Tibial artery (tissue), 4 donors: Measurements from ENCODE around the gene ADGRV1.

Experiments
- DNase-seq, 2 donors: peaks; one replicate each; pipeline ENCODE4 v3.0.0-alpha.2; 2019
- H3K27ac ChIP-seq, 2 donors: fragments of 200-600 bp; sonication (generic) in 1 of 2; 1 replicate in 1 of 2; 2 replicates in 1 of 2; pipeline ENCODE4 v1.5.1; 2018 to 2019; ENCODE audit warnings: mild to moderate bottlenecking in 1 of 2
- H3K27me3 ChIP-seq, 2 donors: fragments of 200-600 bp; sonication (generic) in 1 of 2; one replicate each; pipeline versions ENCODE4 v1.5.1 to v1.6.0; 2016 to 2019
- H3K36me3 ChIP-seq, 3 donors: fragments of 200-600 bp; sonication (generic) in 2 of 3; one replicate each; pipeline ENCODE4 v1.5.1; 2016 to 2019; ENCODE audit warnings: mild to moderate bottlenecking in 2 of 3
- H3K4me1 ChIP-seq, 4 donors: fragments of 200-600 bp; sonication (generic) in 2 of 4; 1 replicate in 3 of 4; 2 replicates in 1 of 4; pipeline ENCODE4 v1.5.1; 2016 to 2019
- H3K4me3 ChIP-seq, 2 donors: fragments of 200-600 bp; sonication (generic) in 1 of 2; 1 replicate in 1 of 2; 2 replicates in 1 of 2; pipeline ENCODE4 v1.5.1; 2018 to 2019; ENCODE audit warnings: mild to moderate bottlenecking in 2 of 2
- H3K9me3 ChIP-seq, 3 donors: fragments of 200-600 bp; sonication (generic) in 1 of 3; one replicate each; pipeline ENCODE4 v1.5.1; 2016 to 2019
- CTCF ChIP-seq, 2 experiments: fragments of 200-600 bp in 1 of 2; fragments of 450-650 bp in 1 of 2; IDR thresholded peaks; one replicate each; pipeline ENCODE4 v1.5.1; 2017 to 2019; ENCODE audit warnings: antibody characterized with exemption in 2 of 2, mild to moderate bottlenecking in 1 of 2, moderate library complexity in 1 of 2
- intact Hi-C: fragments of 100-400 bp; cut with DNase I; formaldehyde crosslinking; loops from one replicate; pipeline ENCODE4 v1.15.0; 2023; ENCODE audit warnings: low total_unique reads

ADGRV1 gene

DNA sequence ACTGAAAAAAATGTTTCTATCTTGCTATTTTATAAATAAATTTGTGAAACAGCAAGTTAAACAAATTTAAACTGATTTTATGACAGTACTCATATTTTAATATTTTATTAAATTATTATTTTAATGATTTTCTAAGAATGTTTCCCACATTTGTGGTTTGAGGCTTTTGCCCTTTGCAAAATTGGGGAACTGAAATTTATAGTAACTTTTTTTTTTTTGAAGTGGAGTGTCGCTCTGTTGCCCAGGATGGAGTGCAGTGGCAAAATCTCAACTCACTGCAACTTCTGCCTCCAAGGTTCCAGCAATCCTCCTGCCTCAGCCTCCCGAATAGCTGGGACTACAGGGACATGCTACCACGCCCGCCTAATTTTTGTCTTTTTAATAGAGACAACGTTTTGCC is 7.2 kb upstream of the ADGRV1 start:
- Histone ChIP-seq H3K9me3 (no peaks in the 10 kb centered on the region), H3K36me3 (no peaks in the 10 kb centered on the region), H3K27ac (no peak overlapping the region), H3K4me1 (peaks cover 0 to 6% (median 0%) of the 10 kb centered on the region in 4 donors), H3K27me3 (peaks cover 0 to 14% of the 10 kb centered on the region in 2 donors), H3K4me3 (no peak overlapping the region)
- intact Hi-C loops, result no loop called here
- DNase-seq, result no peak
- TF ChIP-seq CTCF (IDR thresholded peaks at IDR 0.05), result no peak

GRCh38 chr5:90553711-90554110 is 4.9 kb upstream of the ADGRV1 start:
- peaks cover 0 to 30% of the 10 kb centered on the region in 2 donors for H3K27me3 ChIP-seq
- H3K4me3 ChIP-seq, result no peak overlapping the region
- H3K36me3 ChIP-seq, result no peaks in the 10 kb centered on the region
- intact Hi-C loops, result no loop called here
- no peak for DNase-seq
- H3K4me1 ChIP-seq, result peaks cover 0 to 8% (median 7%) of the 10 kb centered on the region in 4 donors
- no peaks in the 10 kb centered on the region for H3K9me3 ChIP-seq
- no peak for TF ChIP-seq CTCF (IDR thresholded peaks at IDR 0.05)
- no peak overlapping the region for H3K27ac ChIP-seq

DNA sequence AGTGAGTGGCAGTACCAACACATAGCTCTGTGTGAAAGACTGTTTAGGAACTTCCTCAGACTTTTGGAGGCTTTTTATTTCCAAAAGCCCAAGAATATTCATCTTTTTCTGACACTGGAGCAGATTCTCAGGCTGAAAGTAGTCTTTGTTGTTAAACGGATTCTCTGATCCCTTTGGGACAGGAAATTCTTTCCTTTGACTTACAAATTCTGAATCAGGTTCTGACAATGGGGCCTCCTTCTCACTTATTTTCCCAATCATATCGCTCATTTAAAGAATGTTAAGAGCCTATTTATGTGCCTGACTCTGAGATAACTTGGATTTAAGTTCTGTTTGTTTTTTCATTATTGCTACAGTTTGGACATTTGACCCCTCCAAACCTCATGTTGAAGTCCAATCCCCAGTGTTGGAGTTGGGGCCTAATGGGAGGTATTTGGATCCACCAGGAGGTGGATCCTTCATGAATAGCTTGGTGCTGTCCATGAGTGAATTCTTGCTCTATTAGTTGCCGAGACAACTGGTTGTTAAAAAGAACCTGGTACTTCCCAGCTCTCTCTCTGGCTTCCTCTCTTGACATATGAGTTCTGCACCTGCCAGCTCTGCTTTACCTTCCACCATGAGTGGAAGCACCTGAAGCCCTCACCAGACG is 4.1 kb upstream of the ADGRV1 start:
- TF ChIP-seq CTCF (IDR thresholded peaks at IDR 0.05), result no peak
- H3K4me3 ChIP-seq, result no peak overlapping the region
- peaks cover 0 to 13% (median 11%) of the 10 kb centered on the region in 4 donors for H3K4me1 ChIP-seq
- peaks cover 0 to 32% of the 10 kb centered on the region in 2 donors for H3K27me3 ChIP-seq
- no peaks in the 10 kb centered on the region for H3K36me3 ChIP-seq
- H3K27ac ChIP-seq, result no peak overlapping the region
- H3K9me3 ChIP-seq, result no peaks in the 10 kb centered on the region
- intact Hi-C loops, result no loop called here
- no peak for DNase-seq

GRCh38 chr5:90555666-90556065 is 2.9 kb upstream of the ADGRV1 start:
- intact Hi-C loops, result no loop called here
- Histone ChIP-seq H3K4me3 (no peak overlapping the region), H3K9me3 (no peaks in the 10 kb centered on the region), H3K36me3 (no peaks in the 10 kb centered on the region), H3K27me3 (peaks cover 0 to 42% of the 10 kb centered on the region in 2 donors), H3K27ac (no peak overlapping the region), H3K4me1 (peaks cover 0 to 13% (median 11%) of the 10 kb centered on the region in 4 donors)
- no peak for DNase-seq
- no peak for TF ChIP-seq CTCF (IDR thresholded peaks at IDR 0.05)

DNA sequence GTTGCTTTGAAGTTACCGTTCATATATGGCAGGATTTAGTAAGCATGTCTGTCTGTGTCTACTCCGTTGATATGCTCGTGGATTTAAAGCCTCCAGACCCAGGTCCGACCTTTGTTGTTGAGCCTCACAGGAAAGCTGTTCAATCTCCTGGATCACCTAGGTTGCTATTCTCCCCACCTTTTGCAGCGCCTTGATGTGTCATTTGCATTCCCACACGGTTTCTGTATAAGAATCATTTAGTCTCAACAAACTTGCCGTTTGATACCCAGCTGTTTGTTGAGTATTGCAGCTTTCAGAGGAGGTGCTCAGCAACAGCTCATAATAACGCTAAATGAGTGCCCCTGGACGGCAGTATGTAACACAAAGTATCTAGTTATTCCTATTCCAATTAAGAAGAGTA is 1.2 kb upstream of the ADGRV1 start:
- Histone ChIP-seq H3K27me3 (peaks cover 0 to 45% of the 10 kb centered on the region in 2 donors), H3K4me1 (peaks cover 0 to 13% (median 11%) of the 10 kb centered on the region in 4 donors), H3K36me3 (no peaks in the 10 kb centered on the region), H3K27ac (no peak overlapping the region), H3K4me3 (no peak overlapping the region), H3K9me3 (no peaks in the 10 kb centered on the region)
- intact Hi-C loops, result no loop called here
- DNase-seq, result no peak
- TF ChIP-seq CTCF (IDR thresholded peaks at IDR 0.05), result no peak
